HG03342 (cell line): ENCODE results near the gene JUP.

Experiments
- ATAC-seq: cut with Tn5 transposase; IDR thresholded peaks from one replicate; pipeline ENCODE4 v1.9.1; 2021; ENCODE audit warnings: mild to moderate bottlenecking, moderate library complexity; ENCODE audit not compliant: unreplicated experiment

Gene JUP

GRCh38 chr17:41724476-41725050 is 61.9 kb downstream of the JUP start:
- no peak for ATAC-seq

GRCh38 chr17:41723801-41724475 is 62.6 kb downstream of the JUP start:
- ATAC-seq: no peak

GRCh38 chr17:41722231-41722630 is 64.3 kb downstream of the JUP start:
- ATAC-seq: no peak

- no peak for ATAC-seq
These were observed 68.2 kb downstream of the JUP start for GRCh38 chr17:41718287-41718645.

GRCh38 chr17:41717408-41718286 is 68.9 kb downstream of the JUP start:
- ATAC-seq: no peak

GRCh38 chr17:41711669-41712400 is 74.7 kb downstream of the JUP start, which contains the start of gene GAST:
Gene GAST (plus strand): TSS chr17:41712331. CDS start chr17:41715437, 3,106 bp downstream.
- ATAC-seq: no peak

- no peak for ATAC-seq
These were observed 75.9 kb downstream of the JUP start for GRCh38 chr17:41710472-41711090.

- ATAC-seq: no peak
These were observed 78.5 kb downstream of the JUP start for GRCh38 chr17:41707803-41708669.

- no peak for ATAC-seq
These were observed 81.1 kb downstream of the JUP start for GRCh38 chr17:41705271-41705991.
